ENCODE data around the gene DCLRE1C. TPM values are rescaled to one million over a fixed set of nuclear protein-coding genes. Genes with fewer than 3 reads are reported as not detected.
A peak's percentile ranks its signal among the peaks of the same experiment; 100 is the strongest.

Gene DCLRE1C
- total and polyA plus RNA-seq, 9 of the 15 experiments (the other 6 are each of a cell fraction or from before 2014, with no cell fraction given) = 8.8 to 22.2 (median 13.9) TPM

DNA sequence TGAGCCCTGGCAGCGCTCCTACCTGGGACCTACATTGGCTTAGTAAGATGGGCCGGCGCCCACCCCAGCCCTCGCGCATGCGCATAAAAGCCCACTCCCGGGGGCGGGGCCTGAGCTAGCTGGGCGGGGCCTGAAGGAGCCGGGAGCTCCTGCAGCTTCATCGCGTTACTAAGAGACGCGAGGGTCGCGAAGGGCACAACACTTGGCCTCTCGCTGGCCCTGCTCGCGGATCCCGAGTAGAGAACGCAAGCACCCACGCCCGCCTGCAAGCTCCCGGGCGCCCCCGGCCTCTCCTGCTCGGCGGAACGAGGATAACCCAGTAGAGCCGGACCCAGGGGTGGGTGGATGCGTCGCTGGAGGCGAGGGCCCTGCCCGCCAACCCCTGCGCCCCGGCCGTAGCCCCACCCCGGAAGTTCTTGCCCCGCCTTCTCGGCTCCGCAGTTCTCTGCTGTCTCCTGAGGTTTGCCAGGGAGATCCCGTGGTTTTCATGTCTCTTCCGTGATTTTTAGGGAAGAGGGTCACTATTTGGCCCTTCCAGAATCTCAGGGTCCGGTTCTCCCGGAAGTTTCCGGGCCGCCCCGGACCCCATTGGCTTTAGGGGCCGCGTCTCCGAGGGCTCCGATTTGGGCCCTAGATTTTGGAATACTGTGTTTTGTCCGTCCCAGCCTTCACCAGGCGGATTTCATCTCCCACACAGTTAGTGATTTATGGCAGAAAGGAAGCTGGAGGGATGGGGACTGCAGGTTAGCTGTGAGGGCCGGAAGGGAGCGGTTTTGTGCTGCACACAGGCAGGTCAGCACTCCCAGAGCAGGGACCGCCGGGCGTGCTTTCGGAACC lies 5.5 kb upstream of the DCLRE1C start, which contains the start of gene MEIG1 (continued):
- TF ChIP-seq, protein P1, sequence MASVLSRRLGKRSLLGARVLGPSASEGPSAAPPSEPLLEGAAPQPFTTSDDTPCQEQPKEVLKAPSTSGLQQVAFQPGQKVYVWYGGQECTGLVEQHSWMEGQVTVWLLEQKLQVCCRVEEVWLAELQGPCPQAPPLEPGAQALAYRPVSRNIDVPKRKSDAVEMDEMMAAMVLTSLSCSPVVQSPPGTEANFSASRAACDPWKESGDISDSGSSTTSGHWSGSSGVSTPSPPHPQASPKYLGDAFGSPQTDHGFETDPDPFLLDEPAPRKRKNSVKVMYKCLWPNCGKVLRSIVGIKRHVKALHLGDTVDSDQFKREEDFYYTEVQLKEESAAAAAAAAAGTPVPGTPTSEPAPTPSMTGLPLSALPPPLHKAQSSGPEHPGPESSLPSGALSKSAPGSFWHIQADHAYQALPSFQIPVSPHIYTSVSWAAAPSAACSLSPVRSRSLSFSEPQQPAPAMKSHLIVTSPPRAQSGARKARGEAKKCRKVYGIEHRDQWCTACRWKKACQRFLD (CRISPR knock-in tag; IDR thresholded peaks at IDR 0.05) = no peak
- no peak for TF ChIP-seq FOXA1 (IDR thresholded peaks at IDR 0.05; ENCODE audit: borderline replicate concordance)
- no peak for TF ChIP-seq EHMT2 (IDR thresholded peaks at IDR 0.05)
- TF ChIP-seq MAX (CRISPR knock-in tag; IDR thresholded peaks at IDR 0.05) = no peak
- TF ChIP-seq CBX2 (IDR thresholded peaks at IDR 0.05; ENCODE audit: insufficient read depth, low read length, poor library complexity, severe bottlenecking) = no peak
- no peak for TF ChIP-seq ELK1 (CRISPR knock-in tag; IDR thresholded peaks at IDR 0.05)
- no peak for TF ChIP-seq NCOA2 (IDR thresholded peaks at IDR 0.05; ENCODE audit: partially characterized antibody in 2 of 2)
- peak; percentile 58; the same call in 1 of the 2 replicates for TF ChIP-seq SOX6 (IDR thresholded peaks at IDR 0.05)
- TF ChIP-seq GATAD2A (IDR thresholded peaks at IDR 0.05) = no peak
- TF ChIP-seq, protein P2, sequence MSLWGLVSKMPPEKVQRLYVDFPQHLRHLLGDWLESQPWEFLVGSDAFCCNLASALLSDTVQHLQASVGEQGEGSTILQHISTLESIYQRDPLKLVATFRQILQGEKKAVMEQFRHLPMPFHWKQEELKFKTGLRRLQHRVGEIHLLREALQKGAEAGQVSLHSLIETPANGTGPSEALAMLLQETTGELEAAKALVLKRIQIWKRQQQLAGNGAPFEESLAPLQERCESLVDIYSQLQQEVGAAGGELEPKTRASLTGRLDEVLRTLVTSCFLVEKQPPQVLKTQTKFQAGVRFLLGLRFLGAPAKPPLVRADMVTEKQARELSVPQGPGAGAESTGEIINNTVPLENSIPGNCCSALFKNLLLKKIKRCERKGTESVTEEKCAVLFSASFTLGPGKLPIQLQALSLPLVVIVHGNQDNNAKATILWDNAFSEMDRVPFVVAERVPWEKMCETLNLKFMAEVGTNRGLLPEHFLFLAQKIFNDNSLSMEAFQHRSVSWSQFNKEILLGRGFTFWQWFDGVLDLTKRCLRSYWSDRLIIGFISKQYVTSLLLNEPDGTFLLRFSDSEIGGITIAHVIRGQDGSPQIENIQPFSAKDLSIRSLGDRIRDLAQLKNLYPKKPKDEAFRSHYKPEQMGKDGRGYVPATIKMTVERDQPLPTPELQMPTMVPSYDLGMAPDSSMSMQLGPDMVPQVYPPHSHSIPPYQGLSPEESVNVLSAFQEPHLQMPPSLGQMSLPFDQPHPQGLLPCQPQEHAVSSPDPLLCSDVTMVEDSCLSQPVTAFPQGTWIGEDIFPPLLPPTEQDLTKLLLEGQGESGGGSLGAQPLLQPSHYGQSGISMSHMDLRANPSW (CRISPR knock-in tag; IDR thresholded peaks at IDR 0.05) = no peak
- TF ChIP-seq ZKSCAN8 (CRISPR knock-in tag; IDR thresholded peaks at IDR 0.05) = no peak
- TF ChIP-seq ZNF143 (CRISPR knock-in tag; IDR thresholded peaks at IDR 0.05) = no peak
- no peak for TF ChIP-seq TCFL5 (CRISPR knock-in tag; conservative IDR thresholded peaks at IDR 0.05)
